HG02759 (cell line): Measurements from ENCODE around the gene HCAR1.
"Not testable (repeated sequence)": the region's sequence is repeated elsewhere in the genome, so short reads cannot be mapped to it uniquely, and the experiment has no call there.

Experiments used
- ATAC-seq: cut with Tn5 transposase; IDR thresholded peaks from one replicate; pipeline ENCODE4 v1.9.1; 2021; ENCODE audit warnings: mild to moderate bottlenecking, moderate library complexity; ENCODE audit not compliant: unreplicated experiment

The HCAR1 gene

GRCh38 chr12:122730215-122731014 is at the start of gene HCAR1:
Gene HCAR1 (minus strand): TSS chr12:122730844. CDS start chr12:122730339, 505 bp downstream.
- no peak for ATAC-seq

- no peak for ATAC-seq
Observed at GRCh38 chr12:122757568-122757967, 26.9 kb upstream of the HCAR1 start.

- ATAC-seq: no peak
Observed at GRCh38 chr12:122754790-122755189, 24.1 kb upstream of the HCAR1 start.

- ATAC-seq: no peak
Observed at GRCh38 chr12:122753319-122753650, 22.6 kb upstream of the HCAR1 start.

- ATAC-seq: peak; percentile 92
Observed at GRCh38 chr12:122752464-122753318, 22.0 kb upstream of the HCAR1 start, which contains the start of gene DENR. Gene DENR (plus strand): TSS chr12:122752824. CDS start chr12:122753702, 878 bp downstream.

GRCh38 chr12:122750781-122751515 is 20.3 kb upstream of the HCAR1 start:
- ATAC-seq: not testable (repeated sequence)

- ATAC-seq: no peak
Observed at GRCh38 chr12:122749569-122750332, 19.1 kb upstream of the HCAR1 start.

GRCh38 chr12:122747224-122748135 is 16.8 kb upstream of the HCAR1 start:
- no peak for ATAC-seq

GRCh38 chr12:122743895-122744525 is 13.4 kb upstream of the HCAR1 start:
- ATAC-seq: no peak

GRCh38 chr12:122740351-122740750 is 9.7 kb upstream of the HCAR1 start:
- ATAC-seq: no peak

- ATAC-seq: no peak
Observed at GRCh38 chr12:122738571-122738970, 7.9 kb upstream of the HCAR1 start.

- ATAC-seq: no peak
Observed at GRCh38 chr12:122732611-122733010, 2.0 kb upstream of the HCAR1 start.

- ATAC-seq: no peak
Observed at GRCh38 chr12:122732170-122732569, 1.5 kb upstream of the HCAR1 start.

GRCh38 chr12:122729583-122730214 is 945 bp downstream of the HCAR1 start:
- no peak for ATAC-seq

- ATAC-seq: no peak
Observed at GRCh38 chr12:122726080-122726558, 4.5 kb downstream of the HCAR1 start.

- ATAC-seq: no peak
Observed at GRCh38 chr12:122725452-122726079, 5.1 kb downstream of the HCAR1 start.

- ATAC-seq: peak; percentile 39
Observed at GRCh38 chr12:122724641-122725243, 5.9 kb downstream of the HCAR1 start.
